DOHH2 (cell line): ENCODE results near the gene RAB6B.

Experiments
- H3F3A ChIP-seq: fragments of 200-600 bp; sonication (generic), shearing (Covaris generic); 2 replicates; pipeline ENCODE4 v1.6.0; 2016; ENCODE audit warnings: antibody characterized with exemption, mild to moderate bottlenecking; ENCODE audit not compliant: control insufficient read depth, insufficient read depth
- H3K27ac ChIP-seq: fragments of 200-600 bp; sonication (generic); 2 replicates; pipeline ENCODE4 v1.5.1; 2014; ENCODE audit warnings: low read depth, mild to moderate bottlenecking, low read length, moderate library complexity
- H3K27me3 ChIP-seq: fragments of 200-600 bp; sonication (generic); 2 replicates; pipeline ENCODE4 v1.6.1; 2014; ENCODE audit warnings: mild to moderate bottlenecking, low read length, mixed read lengths; ENCODE audit not compliant: control insufficient read depth
- H3K36me3 ChIP-seq: fragments of 200-600 bp; sonication (generic); 2 replicates; pipeline ENCODE4 v1.6.1; 2014; ENCODE audit warnings: mild to moderate bottlenecking, low read length, moderate library complexity, mixed read lengths; ENCODE audit not compliant: control insufficient read depth
- H3K4me1 ChIP-seq: fragments of 200-600 bp; sonication (generic); 2 replicates; pipeline ENCODE4 v1.6.1; 2014; ENCODE audit warnings: mild to moderate bottlenecking, low read length, mixed read lengths; ENCODE audit not compliant: control insufficient read depth
- H3K4me2 ChIP-seq: fragments of 200-600 bp; sonication (generic); 2 replicates; pipeline ENCODE4 v1.6.0; 2014; ENCODE audit warnings: mild to moderate bottlenecking, low read length, moderate library complexity
- H3K4me3 ChIP-seq: fragments of 200-600 bp; sonication (generic); 2 replicates; pipeline ENCODE4 v1.5.1; 2014; ENCODE audit warnings: mild to moderate bottlenecking, low read length, mixed read lengths
- H3K79me2 ChIP-seq: fragments of 200-600 bp; sonication (generic); 2 replicates; pipeline ENCODE4 v1.6.1; 2014; ENCODE audit warnings: mild to moderate bottlenecking, low read length, mixed read lengths; ENCODE audit not compliant: control insufficient read depth
- H3K9me2 ChIP-seq: fragments of 200-600 bp; sonication (generic); replicated peaks from 2 replicates; pipeline ENCODE4 v1.6.1; 2014; ENCODE audit warnings: mild to moderate bottlenecking, low read length, mixed read lengths; ENCODE audit not compliant: control insufficient read depth
- H3K9me3 ChIP-seq: fragments of 200-600 bp; sonication (generic); 2 replicates; pipeline ENCODE4 v1.6.1; 2014; ENCODE audit warnings: antibody characterized with exemption, low read length, mixed read lengths; ENCODE audit not compliant: control insufficient read depth, insufficient read depth
- H4K20me1 ChIP-seq: fragments of 200-600 bp; sonication (generic); 2 replicates; pipeline ENCODE4 v1.6.0; 2014; ENCODE audit warnings: low read depth, mild to moderate bottlenecking, antibody characterized with exemption, low read length, moderate library complexity; ENCODE audit not compliant: control insufficient read depth, insufficient read depth
- CTCF ChIP-seq: fragments of 200-600 bp; sonication (generic); IDR thresholded peaks from one replicate; pipeline ENCODE4 v1.5.1; 2014; ENCODE audit warnings: antibody characterized with exemption, mild to moderate bottlenecking, low read depth, low read length; ENCODE audit not compliant: poor library complexity, severe bottlenecking
- EZH2phosphoT487 ChIP-seq: fragments of 200-600 bp; sonication (generic); IDR thresholded peaks from 2 replicates; pipeline ENCODE4 v1.6.1; 2017; ENCODE audit warnings: borderline replicate concordance, mild to moderate bottlenecking, antibody characterized with exemption, low read length, moderate library complexity, mixed read lengths

The RAB6B gene

DNA sequence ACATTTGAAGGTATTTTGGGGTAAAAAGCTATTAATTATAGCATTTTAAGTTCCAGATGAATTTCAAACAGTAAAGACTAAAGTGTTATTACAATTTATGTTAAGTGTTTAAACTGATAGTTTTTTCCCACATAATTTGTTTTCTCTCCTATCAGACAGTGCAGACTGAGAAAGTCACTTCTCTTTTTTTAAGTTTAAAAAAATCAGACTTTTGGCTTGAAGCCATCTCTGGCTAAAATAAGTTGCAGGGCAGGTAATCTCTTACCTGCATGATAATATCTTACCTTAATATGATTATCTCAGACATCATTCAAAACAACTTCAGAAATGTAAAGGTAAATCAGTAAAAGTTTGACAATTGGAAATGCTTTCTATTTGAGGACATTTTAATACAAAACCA lies 21.5 kb upstream of the RAB6B start:
- no peak for TF ChIP-seq EZH2phosphoT487
- TF ChIP-seq CTCF, result no peak

DNA sequence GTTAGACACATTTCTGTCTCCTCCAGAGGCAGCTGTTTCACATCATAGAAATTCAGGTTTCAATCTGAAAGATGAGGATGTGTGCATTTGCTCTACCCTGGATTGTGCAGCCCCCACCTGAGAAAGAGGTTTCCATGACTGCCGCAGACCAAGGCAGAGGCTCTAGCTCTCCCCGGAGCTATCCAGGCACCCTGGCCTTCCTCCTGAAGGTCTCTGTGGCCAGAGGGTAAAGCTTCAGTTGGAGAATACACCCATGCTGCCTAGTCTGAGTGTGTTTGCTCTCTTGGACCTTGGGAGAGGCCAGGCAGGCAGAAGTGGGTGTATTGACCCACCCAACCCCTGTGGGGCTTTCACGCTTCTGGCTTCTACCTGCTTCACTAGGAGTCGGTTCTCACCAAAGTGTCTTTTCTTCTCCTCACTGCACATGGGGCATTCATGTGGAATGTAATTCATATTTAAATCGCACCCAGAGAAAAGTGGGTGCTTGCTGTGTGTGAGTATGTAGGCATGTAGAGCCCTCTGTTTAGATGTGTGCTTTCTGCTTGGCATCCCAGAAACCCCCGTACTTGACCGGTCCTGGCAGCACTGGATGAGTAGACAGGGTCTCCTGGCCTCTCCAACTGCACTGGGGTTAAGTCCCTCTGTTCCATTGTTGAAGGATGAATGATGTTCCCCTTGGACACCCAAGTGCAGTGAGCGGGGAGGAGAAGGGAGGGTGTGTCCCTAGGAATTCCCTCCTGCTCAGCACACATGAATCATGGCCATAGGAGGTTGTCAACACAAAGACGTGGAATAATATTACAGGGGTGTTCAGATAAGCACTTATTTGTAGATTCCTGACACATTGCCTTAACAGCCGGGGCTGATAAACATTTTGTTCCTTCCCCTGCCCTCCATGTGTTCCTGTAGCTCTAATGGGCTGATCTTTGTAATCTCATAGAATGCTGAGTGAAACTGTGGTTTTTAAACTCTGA lies 20.3 kb upstream of the RAB6B start:
- no peak overlapping the region for H3K27ac ChIP-seq
- H3K9me2 ChIP-seq, result no peaks in the 10 kb centered on the region
- peaks cover 4% of the 10 kb centered on the region; the same call in 1 of the 2 replicates for H3K9me3 ChIP-seq
- peaks cover 20% of the 10 kb centered on the region for H3K27me3 ChIP-seq
- H3K36me3 ChIP-seq, result no peaks in the 10 kb centered on the region
- no peaks in the 10 kb centered on the region for H3K4me1 ChIP-seq
- H3K4me2 ChIP-seq, result no peak overlapping the region
- no peak overlapping the region for H3K4me3 ChIP-seq
- H4K20me1 ChIP-seq, result no peaks in the 10 kb centered on the region
- H3K79me2 ChIP-seq, result no peaks in the 10 kb centered on the region
- no peaks in the 10 kb centered on the region for H3F3A ChIP-seq
- TF ChIP-seq EZH2phosphoT487 (no peak), CTCF (no peak)

More for the DNA sequence above, 21.5 kb upstream of the RAB6B start:
- H3K4me1 ChIP-seq, result no peaks in the 10 kb centered on the region
- H3K4me2 ChIP-seq, result no peak overlapping the region
- no peaks in the 10 kb centered on the region for H4K20me1 ChIP-seq
- H3K27ac ChIP-seq, result no peak overlapping the region
- H3K79me2 ChIP-seq, result no peaks in the 10 kb centered on the region
- no peaks in the 10 kb centered on the region for H3F3A ChIP-seq
- H3K4me3 ChIP-seq, result no peak overlapping the region
- no peaks in the 10 kb centered on the region for H3K36me3 ChIP-seq
- peaks cover 24% of the 10 kb centered on the region for H3K27me3 ChIP-seq
- H3K9me3 ChIP-seq, result peaks cover 4% of the 10 kb centered on the region; the same call in 1 of the 2 replicates
- H3K9me2 ChIP-seq, result no peaks in the 10 kb centered on the region

GRCh38 chr3:133914839-133915600 lies 19.3 kb upstream of the RAB6B start:
- TF ChIP-seq EZH2phosphoT487 (no peak), CTCF (no peak)
- H3K36me3 ChIP-seq, result no peaks in the 10 kb centered on the region
- H3K27ac ChIP-seq, result no peak overlapping the region
- H3K9me3 ChIP-seq, result peaks cover 4% of the 10 kb centered on the region; the same call in 1 of the 2 replicates
- no peak overlapping the region for H3K4me2 ChIP-seq
- H3K4me1 ChIP-seq, result no peaks in the 10 kb centered on the region
- peaks cover 25% of the 10 kb centered on the region for H3K27me3 ChIP-seq
- no peaks in the 10 kb centered on the region for H4K20me1 ChIP-seq
- no peaks in the 10 kb centered on the region for H3K79me2 ChIP-seq
- no peaks in the 10 kb centered on the region for H3K9me2 ChIP-seq
- H3F3A ChIP-seq, result no peaks in the 10 kb centered on the region
- no peak overlapping the region for H3K4me3 ChIP-seq
